Neural crest cell (in vitro differentiated cells): ENCODE measurements around the gene RPE65. TPM values are rescaled to one million over a fixed set of nuclear protein-coding genes. Genes with fewer than 3 reads are reported as not detected.
A peak's percentile ranks its signal among the peaks of the same experiment; 100 is the strongest.
"Not testable (repeated sequence)": the region's sequence is repeated elsewhere in the genome, so short reads cannot be mapped to it uniquely, and the experiment has no call there.

Source experiments
- DNase-seq: peaks from one replicate; pipeline ENCODE4 v3.0.0; 2021; ENCODE audit warnings: low read depth, mixed read lengths, low spot score
- H3K27ac Mint-ChIP-seq: one replicate; pipeline ENCODE4 v1.8.0; 2021; ENCODE audit warnings: mild to moderate bottlenecking, mixed read lengths; ENCODE audit not compliant: unreplicated experiment
- H3K27me3 Mint-ChIP-seq: 2 replicates; pipeline ENCODE4 v1.8.0; 2021; ENCODE audit warnings: low read depth, mild to moderate bottlenecking, mixed read lengths
- H3K36me3 Mint-ChIP-seq: 2 replicates; pipeline ENCODE4 v1.8.0; 2021; ENCODE audit warnings: low read depth, mild to moderate bottlenecking, mixed read lengths
- H3K4me1 Mint-ChIP-seq: 2 replicates; pipeline ENCODE4 v1.8.0; 2021; ENCODE audit warnings: mixed read lengths
- H3K4me3 Mint-ChIP-seq: one replicate; pipeline ENCODE4 v1.8.0; 2021; ENCODE audit warnings: mild to moderate bottlenecking, mixed read lengths
- H3K9me3 Mint-ChIP-seq: 2 replicates; pipeline ENCODE4 v1.8.0; 2021; ENCODE audit warnings: mixed read lengths
- total RNA-seq: library from RNA; stranded (reverse); gene quantifications from 2 replicates; pipeline ENCODE4 v1.2.1, GENCODE V29; 2021
- TF ChIP-seq, protein P1 (sequence below): fragments of 200-600 bp; sonication (generic); conservative IDR thresholded peaks from 2 replicates; pipeline ENCODE4 v1.5.0; 2021; ENCODE audit warnings: antibody characterized with exemption, mild to moderate bottlenecking

Gene RPE65
- total RNA-seq, 1 donor from 2014 or later: not detected

DNA sequence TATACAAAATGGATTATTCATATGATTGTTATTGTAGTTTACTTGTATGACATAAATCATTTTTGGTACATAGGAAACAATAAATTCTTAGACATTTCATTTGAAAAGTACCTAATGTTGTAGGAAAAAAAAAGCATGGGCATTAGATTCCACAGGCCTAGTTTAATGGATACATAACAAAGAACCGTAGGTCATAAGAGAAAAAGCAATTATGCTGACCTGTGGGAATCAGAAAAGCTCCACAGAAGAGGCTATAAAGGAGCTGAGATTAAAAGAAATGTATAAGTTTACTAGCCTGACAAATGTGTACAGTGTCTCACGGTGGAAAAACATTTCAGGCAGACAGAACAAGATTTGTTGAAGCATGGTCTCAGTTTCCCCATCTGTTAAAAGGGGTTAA, 43.4 kb upstream of the RPE65 start:
- peak overlapping the region; percentile 24 for H3K4me3 Mint-ChIP-seq
- H3K27me3 Mint-ChIP-seq: no peaks in the 10 kb centered on the region
- DNase-seq: no peak
- peaks cover 3% of the 10 kb centered on the region for H3K9me3 Mint-ChIP-seq
- peaks cover 35% of the 10 kb centered on the region for H3K4me1 Mint-ChIP-seq
- no peak overlapping the region for H3K27ac Mint-ChIP-seq
- TF ChIP-seq, protein P1, sequence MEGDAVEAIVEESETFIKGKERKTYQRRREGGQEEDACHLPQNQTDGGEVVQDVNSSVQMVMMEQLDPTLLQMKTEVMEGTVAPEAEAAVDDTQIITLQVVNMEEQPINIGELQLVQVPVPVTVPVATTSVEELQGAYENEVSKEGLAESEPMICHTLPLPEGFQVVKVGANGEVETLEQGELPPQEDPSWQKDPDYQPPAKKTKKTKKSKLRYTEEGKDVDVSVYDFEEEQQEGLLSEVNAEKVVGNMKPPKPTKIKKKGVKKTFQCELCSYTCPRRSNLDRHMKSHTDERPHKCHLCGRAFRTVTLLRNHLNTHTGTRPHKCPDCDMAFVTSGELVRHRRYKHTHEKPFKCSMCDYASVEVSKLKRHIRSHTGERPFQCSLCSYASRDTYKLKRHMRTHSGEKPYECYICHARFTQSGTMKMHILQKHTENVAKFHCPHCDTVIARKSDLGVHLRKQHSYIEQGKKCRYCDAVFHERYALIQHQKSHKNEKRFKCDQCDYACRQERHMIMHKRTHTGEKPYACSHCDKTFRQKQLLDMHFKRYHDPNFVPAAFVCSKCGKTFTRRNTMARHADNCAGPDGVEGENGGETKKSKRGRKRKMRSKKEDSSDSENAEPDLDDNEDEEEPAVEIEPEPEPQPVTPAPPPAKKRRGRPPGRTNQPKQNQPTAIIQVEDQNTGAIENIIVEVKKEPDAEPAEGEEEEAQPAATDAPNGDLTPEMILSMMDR: no peak
- peaks cover 18% of the 10 kb centered on the region for H3K36me3 Mint-ChIP-seq

DNA sequence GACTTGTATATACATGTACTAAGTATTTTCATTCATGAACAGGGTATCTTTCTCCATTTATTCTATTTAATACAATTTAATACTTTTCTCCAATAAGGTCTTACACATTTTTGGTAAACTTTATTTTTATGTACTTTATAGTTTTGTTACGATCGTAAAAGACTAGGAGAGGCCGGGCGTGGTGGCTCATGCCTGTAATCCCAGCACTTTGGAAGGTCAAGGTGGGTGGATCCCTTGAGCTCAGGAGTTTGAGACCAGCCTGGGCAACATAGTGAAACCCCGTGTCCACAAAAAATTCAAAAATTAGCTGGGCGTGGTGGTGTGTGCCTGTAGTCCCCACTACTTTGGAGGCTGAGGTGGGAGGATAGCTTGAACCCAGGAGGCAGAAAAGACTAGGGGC, 42.5 kb upstream of the RPE65 start:
- Mint-ChIP-seq H3K4me1 (peaks cover 28% of the 10 kb centered on the region), H3K36me3 (peaks cover 18% of the 10 kb centered on the region), H3K4me3 (peak overlapping the region; percentile 17)
- H3K27ac Mint-ChIP-seq, DNase-seq, H3K9me3 Mint-ChIP-seq, H3K27me3 Mint-ChIP-seq: not testable (repeated sequence)

DNA sequence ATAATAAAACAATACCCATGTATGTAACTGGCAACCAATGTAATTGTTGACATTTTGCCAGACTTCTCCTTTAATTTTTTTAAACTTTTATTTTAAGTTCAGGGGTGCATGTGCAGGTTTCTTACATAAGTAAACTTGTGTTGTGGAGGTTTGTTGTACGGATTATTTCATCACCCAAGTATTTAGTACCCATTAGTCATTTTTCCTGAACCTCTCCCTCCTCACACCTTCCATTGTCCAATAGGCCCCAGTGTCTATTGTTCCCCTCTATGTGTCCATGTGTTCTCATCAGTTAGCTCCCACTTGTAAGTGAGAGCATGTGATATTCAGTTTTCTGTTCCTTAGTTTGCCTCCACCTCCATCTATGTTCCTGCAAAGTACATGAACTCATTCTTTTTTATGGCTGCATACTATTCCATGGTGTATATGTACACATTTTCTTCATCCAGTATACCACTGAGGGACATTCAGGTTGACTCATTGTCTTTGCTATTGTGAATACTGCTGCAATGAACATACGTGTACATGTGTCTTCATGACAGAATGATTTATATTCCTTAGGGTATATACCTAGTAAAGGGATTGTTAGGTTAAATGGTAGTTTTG, 40.4 kb upstream of the RPE65 start:
- H3K36me3 Mint-ChIP-seq: peaks cover 25% of the 10 kb centered on the region
- H3K27ac Mint-ChIP-seq: no peak overlapping the region

DNA sequence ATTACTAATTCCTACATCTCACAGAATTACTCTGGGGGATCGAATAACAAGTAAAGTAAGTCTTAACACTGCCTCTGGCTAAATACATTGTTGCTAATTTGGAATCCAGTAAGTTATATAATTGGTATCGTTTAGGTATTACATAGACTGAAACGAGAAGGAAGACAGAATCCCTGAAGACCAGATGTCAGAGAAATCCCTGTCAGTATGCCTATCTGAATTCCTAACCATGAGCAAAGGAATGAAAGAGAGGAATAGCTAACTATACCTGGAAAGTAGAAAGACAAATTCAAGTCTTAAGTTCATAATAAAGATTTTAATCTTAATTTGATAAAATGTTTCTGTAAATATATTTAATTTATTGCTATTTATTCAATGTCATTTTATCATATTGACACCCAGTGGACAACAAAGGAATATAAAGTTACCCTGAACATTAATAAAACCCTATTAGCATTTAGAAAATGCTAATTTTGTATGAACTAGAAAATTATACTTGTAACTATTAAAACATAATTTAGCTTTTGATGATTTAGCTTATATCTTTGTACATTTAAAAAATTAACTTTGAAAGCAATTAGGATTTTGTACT, 35.8 kb upstream of the RPE65 start:
- Mint-ChIP-seq H3K27me3 (no peaks in the 10 kb centered on the region), H3K27ac (no peak overlapping the region), H3K9me3 (peaks cover 3% of the 10 kb centered on the region), H3K36me3 (peaks cover 32% of the 10 kb centered on the region), H3K4me3 (no peak overlapping the region), H3K4me1 (no peaks in the 10 kb centered on the region)
- TF ChIP-seq, protein P1: peak; percentile 41
- DNase-seq: no peak

More for the DNA sequence above, 40.4 kb upstream of the RPE65 start:
- H3K4me1 Mint-ChIP-seq: peaks cover 12% of the 10 kb centered on the region
- no peaks in the 10 kb centered on the region for H3K27me3 Mint-ChIP-seq
- no peak for DNase-seq
- peaks cover 3% of the 10 kb centered on the region for H3K9me3 Mint-ChIP-seq
- no peak overlapping the region for H3K4me3 Mint-ChIP-seq
- TF ChIP-seq, protein P1: no peak

DNA sequence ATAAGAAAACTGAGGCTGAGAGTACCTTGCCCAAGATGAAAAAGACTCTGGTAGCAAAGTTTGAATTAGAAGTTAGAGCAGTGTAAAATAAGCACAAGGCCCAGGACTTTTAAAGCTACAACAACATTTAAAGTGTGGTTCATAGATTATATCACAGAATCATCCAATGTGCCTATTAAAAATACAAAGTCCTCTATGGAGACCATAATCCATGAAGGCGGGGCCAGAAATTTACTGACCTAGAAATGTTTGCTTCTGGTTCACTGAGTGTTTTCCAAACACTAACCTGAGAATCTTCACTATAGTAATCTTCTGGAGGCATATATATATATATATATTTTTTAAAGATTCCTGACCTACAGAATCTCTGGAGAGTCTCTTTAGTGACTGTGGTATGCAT, 34.9 kb upstream of the RPE65 start:
- no peak for DNase-seq
- Mint-ChIP-seq H3K27ac (no peak overlapping the region), H3K27me3 (no peaks in the 10 kb centered on the region), H3K4me1 (no peaks in the 10 kb centered on the region), H3K9me3 (no peaks in the 10 kb centered on the region), H3K4me3 (no peak overlapping the region), H3K36me3 (peaks cover 32% of the 10 kb centered on the region)
- TF ChIP-seq, protein P1: no peak

DNA sequence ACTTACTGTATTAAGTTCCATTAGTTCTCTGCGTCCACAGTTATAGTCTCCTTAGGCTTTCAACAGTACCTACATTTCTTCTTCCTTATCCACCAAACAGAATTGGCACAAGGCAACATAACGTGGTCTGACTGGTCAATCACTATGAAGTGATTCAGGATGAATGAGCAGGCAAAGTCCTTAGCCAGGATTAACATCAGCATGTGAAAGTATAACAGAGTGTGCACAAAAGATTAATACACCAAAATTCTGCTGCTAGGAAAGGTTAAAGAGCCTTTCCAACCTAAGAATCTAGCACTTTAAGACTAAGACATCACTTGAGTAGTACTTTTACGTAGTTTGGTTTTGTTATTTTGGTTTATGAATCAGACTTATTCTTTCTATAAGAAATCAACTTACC, 31.3 kb upstream of the RPE65 start:
- Mint-ChIP-seq H3K9me3 (no peaks in the 10 kb centered on the region), H3K27ac (no peak overlapping the region), H3K36me3 (peaks cover 31% of the 10 kb centered on the region), H3K4me1 (no peaks in the 10 kb centered on the region), H3K4me3 (no peak overlapping the region), H3K27me3 (no peaks in the 10 kb centered on the region)
- TF ChIP-seq, protein P1: no peak
- DNase-seq: no peak
